ENCODE results near the gene NHS.

GRCh38 chrX:17632942-17633341 is 257.9 kb downstream of the NHS start:
- TF ChIP-seq CTCF (IDR thresholded peaks at IDR 0.05) = no peak
- no peak for TF ChIP-seq POLR2A (IDR thresholded peaks at IDR 0.05)
